ENCODE results near the gene TRIO. TPM values are rescaled to one million over a fixed set of nuclear protein-coding genes. Genes with fewer than 3 reads are reported as not detected.

TRIO gene
- total RNA-seq, 1 donor: 410 TPM

- no peak overlapping the region for H3K4me3 ChIP-seq (ENCODE audit: low read depth, low read length)
- TF ChIP-seq CTCF (IDR thresholded peaks at IDR 0.05; ENCODE audit: insufficient read depth, low read depth, low read length): no peak
- peak; percentile 24 for DNase-seq (ENCODE audit: low read depth)
Observed at GRCh38 chr5:14348142-14348541, 205.0 kb downstream of the TRIO start.

GRCh38 chr5:14349029-14349428 lies 205.9 kb downstream of the TRIO start:
- H3K4me3 ChIP-seq (ENCODE audit: low read depth, low read length): no peak overlapping the region
- DNase-seq (ENCODE audit: low read depth): no peak
- no peak for TF ChIP-seq CTCF (IDR thresholded peaks at IDR 0.05; ENCODE audit: insufficient read depth, low read depth, low read length)

- no peak for TF ChIP-seq CTCF (IDR thresholded peaks at IDR 0.05; ENCODE audit: insufficient read depth, low read depth, low read length)
- DNase-seq (ENCODE audit: low read depth): no peak
- H3K4me3 ChIP-seq (ENCODE audit: low read depth, low read length): no peak overlapping the region
Observed at GRCh38 chr5:14351086-14351661, 208.0 kb downstream of the TRIO start.

GRCh38 chr5:14351845-14352712 lies 208.9 kb downstream of the TRIO start:
- no peak overlapping the region for H3K4me3 ChIP-seq (ENCODE audit: low read depth, low read length)
- peak; percentile 67 for DNase-seq (ENCODE audit: low read depth)
- peak; percentile 99 for TF ChIP-seq CTCF (IDR thresholded peaks at IDR 0.05; ENCODE audit: insufficient read depth, low read depth, low read length)

- no peak for DNase-seq (ENCODE audit: low read depth)
- no peak for TF ChIP-seq CTCF (IDR thresholded peaks at IDR 0.05; ENCODE audit: insufficient read depth, low read depth, low read length)
- no peak overlapping the region for H3K4me3 ChIP-seq (ENCODE audit: low read depth, low read length)
Observed at GRCh38 chr5:14353726-14354474, 210.8 kb downstream of the TRIO start.

- H3K4me3 ChIP-seq (ENCODE audit: low read depth, low read length): no peak overlapping the region
- no peak for TF ChIP-seq CTCF (IDR thresholded peaks at IDR 0.05; ENCODE audit: insufficient read depth, low read depth, low read length)
- no peak for DNase-seq (ENCODE audit: low read depth)
Observed at GRCh38 chr5:14355391-14355790, 212.2 kb downstream of the TRIO start.
